Neutrophil (primary cell): Measurements from ENCODE around the gene SLIT3.

Experiments used
- H3K27ac ChIP-seq: fragments of 200-600 bp; sonication (generic); 2 replicates; pipeline ENCODE4 v1.5.1; 2016; ENCODE audit warnings: mild to moderate bottlenecking, moderate library complexity
- H3K27me3 ChIP-seq: fragments of 200-600 bp; sonication (generic); 2 replicates; pipeline ENCODE4 v1.6.0; 2016; ENCODE audit warnings: mild to moderate bottlenecking
- H3K36me3 ChIP-seq: fragments of 200-600 bp; sonication (generic); 2 replicates; pipeline ENCODE4 v1.5.1; 2017
- H3K4me1 ChIP-seq, 2 experiments: fragments of 200-600 bp in 1 of 2; sonication (generic) in 1 of 2; 1 replicate in 1 of 2; 2 replicates in 1 of 2; pipeline versions ENCODE4 v1.5.1 to v1.6.1; 2013 to 2016; ENCODE audit warnings: low read depth in 1 of 2, low read length in 1 of 2, mild to moderate bottlenecking in 1 of 2, moderate library complexity in 1 of 2; ENCODE audit not compliant: control insufficient read depth in 1 of 2, insufficient read depth in 1 of 2
- H3K4me3 ChIP-seq, 2 experiments: fragments of 200-600 bp in 1 of 2; sonication (generic) in 1 of 2; 1 replicate in 1 of 2; 2 replicates in 1 of 2; pipeline ENCODE4 v1.5.1; 2013 to 2016; ENCODE audit warnings: low read depth in 1 of 2, low read length in 1 of 2, mild to moderate bottlenecking in 1 of 2, moderate library complexity in 1 of 2
- H3K9me3 ChIP-seq: fragments of 200-600 bp; sonication (generic); 2 replicates; pipeline ENCODE4 v1.5.1; 2016
- CTCF ChIP-seq: fragments of 200-600 bp; sonication (generic); IDR thresholded peaks from 2 replicates; pipeline ENCODE4 v1.5.1; 2016; ENCODE audit warnings: antibody characterized with exemption

The SLIT3 gene

DNA sequence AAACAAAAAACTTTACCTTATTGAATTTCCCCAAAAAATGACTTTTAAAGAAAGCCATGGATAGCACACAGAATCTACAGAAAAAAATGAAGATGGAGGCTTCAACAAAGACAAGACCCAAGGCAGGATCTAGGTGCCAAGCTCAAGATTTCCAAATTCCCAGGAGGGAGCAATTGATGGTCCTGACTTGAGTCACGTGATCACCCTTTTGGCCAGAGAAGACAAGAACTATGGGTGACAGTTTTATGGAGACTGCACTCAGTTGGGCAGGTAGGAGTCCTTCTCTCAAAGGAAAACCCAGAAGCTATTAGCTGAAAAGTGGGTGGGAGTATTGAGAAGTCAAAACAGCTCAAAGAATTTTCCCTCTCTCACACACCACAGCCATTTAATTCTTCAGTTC is 3.2 kb upstream of the SLIT3 start:
- no peaks in the 10 kb centered on the region for H3K9me3 ChIP-seq
- TF ChIP-seq CTCF: no peak
- H3K4me1 ChIP-seq: no peaks in the 10 kb centered on the region
- H3K27me3 ChIP-seq: peaks cover 52% of the 10 kb centered on the region
- no peaks in the 10 kb centered on the region for H3K36me3 ChIP-seq
- no peak overlapping the region for H3K4me3 ChIP-seq
- H3K27ac ChIP-seq: no peak overlapping the region

- Histone ChIP-seq H3K9me3 (no peaks in the 10 kb centered on the region), H3K27ac (no peak overlapping the region), H3K4me3 (no peak overlapping the region), H3K36me3 (no peaks in the 10 kb centered on the region), H3K4me1 (no peaks in the 10 kb centered on the region), H3K27me3 (peaks cover 63% of the 10 kb centered on the region)
- TF ChIP-seq CTCF: no peak
These were observed 2.2 kb upstream of the SLIT3 start for GRCh38 chr5:169303119-169303515.

- Histone ChIP-seq H3K4me3 (no peak overlapping the region), H3K9me3 (no peaks in the 10 kb centered on the region), H3K27ac (no peak overlapping the region), H3K36me3 (no peaks in the 10 kb centered on the region), H3K27me3 (peaks cover 68% of the 10 kb centered on the region), H3K4me1 (no peaks in the 10 kb centered on the region)
- peak; percentile 42 for TF ChIP-seq CTCF
These were observed 1.7 kb upstream of the SLIT3 start for GRCh38 chr5:169302491-169303118.

- TF ChIP-seq CTCF: no peak
- no peaks in the 10 kb centered on the region for H3K9me3 ChIP-seq
- peaks cover 68% of the 10 kb centered on the region for H3K27me3 ChIP-seq
- H3K27ac ChIP-seq: no peak overlapping the region
- no peaks in the 10 kb centered on the region for H3K4me1 ChIP-seq
- no peaks in the 10 kb centered on the region for H3K36me3 ChIP-seq
- no peak overlapping the region for H3K4me3 ChIP-seq
These were observed 1.0 kb upstream of the SLIT3 start for GRCh38 chr5:169301986-169302385.

GRCh38 chr5:169301386-169301934 is 521 bp upstream of the SLIT3 start:
- Histone ChIP-seq H3K27me3 (peaks cover 68% of the 10 kb centered on the region), H3K4me3 (no peak overlapping the region)

More at GRCh38 chr5:169301386-169301934, 521 bp upstream of the SLIT3 start:
- Histone ChIP-seq H3K27ac (no peak overlapping the region), H3K9me3 (no peaks in the 10 kb centered on the region), H3K36me3 (no peaks in the 10 kb centered on the region), H3K4me1 (no peaks in the 10 kb centered on the region)
- TF ChIP-seq CTCF: no peak
